Vagina (tissue), 2 donors: ENCODE measurements around the gene LTA. TPM values are rescaled to one million over a fixed set of nuclear protein-coding genes. Genes with fewer than 3 reads are reported as not detected.

Experiments used
- DNase-seq, 2 donors: peaks; one replicate each; pipeline ENCODE4 v3.0.0-alpha.2; 2017; ENCODE audit errors: extremely low spot score in 2 of 2
- H3K27ac ChIP-seq: fragments of 200-600 bp; sonication (generic); one replicate; pipeline ENCODE4 v1.5.1; 2019
- H3K27me3 ChIP-seq: fragments of 200-600 bp; sonication (generic); one replicate; pipeline ENCODE4 v1.5.1; 2019
- H3K36me3 ChIP-seq, 2 donors: fragments of 200-600 bp; sonication (generic); one replicate each; pipeline ENCODE4 v1.5.1; 2017 to 2019
- H3K4me1 ChIP-seq: fragments of 200-600 bp; sonication (generic); one replicate; pipeline ENCODE4 v1.5.1; 2019
- H3K4me3 ChIP-seq, 2 donors: fragments of 200-600 bp; sonication (generic); 1 replicate in 1 of 2; 2 replicates in 1 of 2; pipeline ENCODE4 v1.5.1; 2016 to 2019
- H3K9me3 ChIP-seq: fragments of 200-600 bp; sonication (generic); one replicate; pipeline ENCODE4 v1.5.1; 2019
- POLR2A ChIP-seq, 2 donors: fragments of 450-650 bp; IDR thresholded peaks; one replicate each; pipeline ENCODE4 v1.6.1; 2017; ENCODE audit warnings: antibody characterized with exemption in 2 of 2, mild to moderate bottlenecking in 2 of 2, moderate library complexity in 2 of 2
- POLR2AphosphoS5 ChIP-seq, 2 donors: sonication (generic); formaldehyde crosslinking; IDR thresholded peaks; one replicate each; pipeline ENCODE4 v1.9.0; 2017; ENCODE audit warnings: antibody characterized with exemption in 2 of 2, mild to moderate bottlenecking in 2 of 2, low read depth in 1 of 2; ENCODE audit not compliant: insufficient read depth in 1 of 2
- intact Hi-C: fragments of 100-400 bp; cut with DNase I; formaldehyde crosslinking; loops from one replicate; pipeline ENCODE4 v1.15.1; 2023
- total RNA-seq: library from RNA; depleted of rRNA; stranded (reverse); fragments of >200 nt; gene quantifications from one replicate; pipeline ENCODE4 v1.2.3, GENCODE V29; 2016
- TF ChIP-seq, protein P1 (sequence below), 3 experiments: fragments of 450-650 bp in 2 of 3; fragments of 200-600 bp in 1 of 3; sonication (generic) in 1 of 3; IDR thresholded peaks; one replicate each; pipeline ENCODE4 v1.5.1; 2017 to 2019; ENCODE audit warnings: antibody characterized with exemption in 3 of 3, mild to moderate bottlenecking in 2 of 3, moderate library complexity in 2 of 3

Gene LTA
- total RNA-seq, 1 donor from 2014 or later, result not detected

DNA sequence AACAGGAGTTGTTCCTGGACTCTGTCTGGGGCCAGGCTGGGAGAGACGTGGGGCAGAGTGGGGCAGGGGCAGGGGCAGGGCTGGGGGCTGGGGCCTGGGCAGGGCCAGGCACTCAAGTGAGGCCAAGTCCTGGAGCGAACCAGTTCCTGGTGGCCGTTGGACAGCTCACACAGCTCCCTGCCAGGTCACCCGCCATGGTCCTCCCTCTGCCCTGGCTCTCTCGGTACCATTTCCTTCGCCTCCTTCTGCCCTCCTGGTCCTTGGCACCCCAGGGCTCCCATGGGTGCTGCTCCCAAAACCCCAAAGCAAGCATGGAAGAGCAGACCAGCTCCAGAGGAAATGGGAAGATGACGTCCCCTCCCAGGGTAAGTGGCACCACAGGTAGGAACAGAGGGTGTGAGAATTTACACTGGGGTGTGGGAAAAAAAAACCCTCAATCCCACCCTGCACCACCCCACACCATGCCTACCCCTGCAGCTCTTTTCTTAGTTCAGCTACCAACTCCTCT is 43.2 kb upstream of the LTA start, which contains the start of gene MCCD1:
MCCD1 (plus strand) TSS at position 142 of the 508 bp plus-strand sequence; CDS start at position 195, 53 bp downstream.
- Histone ChIP-seq H3K36me3 (peaks cover 0 to 42% of the 10 kb centered on the region in 2 donors), H3K27me3 (no peaks in the 10 kb centered on the region), H3K4me1 (no peaks in the 10 kb centered on the region), H3K4me3 (no peak within 1 kb of the TSS), H3K27ac (no peak within 1 kb of the TSS), H3K9me3 (no peaks in the 10 kb centered on the region)
- TF ChIP-seq POLR2A (IDR thresholded peaks at IDR 0.05) (no peak), POLR2AphosphoS5 (IDR thresholded peaks at IDR 0.05; ENCODE audit: insufficient read depth in 1 of 2, low read depth in 1 of 2) (no peak)
- TF ChIP-seq, protein P1, sequence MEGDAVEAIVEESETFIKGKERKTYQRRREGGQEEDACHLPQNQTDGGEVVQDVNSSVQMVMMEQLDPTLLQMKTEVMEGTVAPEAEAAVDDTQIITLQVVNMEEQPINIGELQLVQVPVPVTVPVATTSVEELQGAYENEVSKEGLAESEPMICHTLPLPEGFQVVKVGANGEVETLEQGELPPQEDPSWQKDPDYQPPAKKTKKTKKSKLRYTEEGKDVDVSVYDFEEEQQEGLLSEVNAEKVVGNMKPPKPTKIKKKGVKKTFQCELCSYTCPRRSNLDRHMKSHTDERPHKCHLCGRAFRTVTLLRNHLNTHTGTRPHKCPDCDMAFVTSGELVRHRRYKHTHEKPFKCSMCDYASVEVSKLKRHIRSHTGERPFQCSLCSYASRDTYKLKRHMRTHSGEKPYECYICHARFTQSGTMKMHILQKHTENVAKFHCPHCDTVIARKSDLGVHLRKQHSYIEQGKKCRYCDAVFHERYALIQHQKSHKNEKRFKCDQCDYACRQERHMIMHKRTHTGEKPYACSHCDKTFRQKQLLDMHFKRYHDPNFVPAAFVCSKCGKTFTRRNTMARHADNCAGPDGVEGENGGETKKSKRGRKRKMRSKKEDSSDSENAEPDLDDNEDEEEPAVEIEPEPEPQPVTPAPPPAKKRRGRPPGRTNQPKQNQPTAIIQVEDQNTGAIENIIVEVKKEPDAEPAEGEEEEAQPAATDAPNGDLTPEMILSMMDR (IDR thresholded peaks at IDR 0.05), result no peak
- no peak for DNase-seq
- intact Hi-C loops, result no loop called here

DNA sequence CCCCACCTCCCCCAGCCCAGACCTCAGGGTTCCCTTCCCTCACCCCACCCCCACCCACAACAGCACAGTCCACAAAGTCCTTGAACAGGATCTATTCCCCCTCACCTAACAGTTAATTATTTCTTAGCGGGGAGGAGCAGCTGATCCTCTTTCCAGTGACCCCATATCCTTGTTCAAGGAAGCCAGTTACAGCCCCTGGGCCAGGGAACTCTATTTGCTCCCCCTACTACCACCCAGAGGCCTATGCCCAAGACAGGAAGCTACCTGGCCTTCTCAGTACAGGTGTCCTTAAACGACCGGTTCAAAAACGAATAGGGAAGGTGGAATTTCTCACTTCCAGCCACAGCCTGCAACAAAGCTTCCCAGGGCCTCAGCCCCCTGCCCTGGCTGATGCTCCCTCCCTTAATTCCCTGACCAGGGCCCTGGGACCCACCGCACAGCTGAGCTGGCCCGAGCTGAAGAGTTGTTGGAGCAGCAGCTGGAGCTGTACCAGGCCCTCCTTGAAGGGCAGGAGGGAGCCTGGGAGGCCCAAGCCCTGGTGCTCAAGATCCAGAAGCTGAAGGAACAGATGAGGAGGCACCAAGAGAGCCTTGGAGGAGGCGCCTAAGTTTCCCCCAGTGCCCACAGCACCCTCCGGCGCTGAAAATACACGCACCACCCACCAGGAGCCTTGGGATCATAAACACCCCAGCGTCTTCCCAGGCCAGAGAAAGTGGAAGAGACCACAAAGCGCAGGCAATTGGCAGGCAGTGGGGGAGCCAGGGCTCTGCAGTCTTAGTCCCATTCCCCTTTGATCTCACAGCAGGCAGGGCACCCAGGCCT is 42.5 kb upstream of the LTA start:
- no peak for DNase-seq
- H3K27ac ChIP-seq, result no peak overlapping the region
- no peaks in the 10 kb centered on the region for H3K4me1 ChIP-seq

DNA sequence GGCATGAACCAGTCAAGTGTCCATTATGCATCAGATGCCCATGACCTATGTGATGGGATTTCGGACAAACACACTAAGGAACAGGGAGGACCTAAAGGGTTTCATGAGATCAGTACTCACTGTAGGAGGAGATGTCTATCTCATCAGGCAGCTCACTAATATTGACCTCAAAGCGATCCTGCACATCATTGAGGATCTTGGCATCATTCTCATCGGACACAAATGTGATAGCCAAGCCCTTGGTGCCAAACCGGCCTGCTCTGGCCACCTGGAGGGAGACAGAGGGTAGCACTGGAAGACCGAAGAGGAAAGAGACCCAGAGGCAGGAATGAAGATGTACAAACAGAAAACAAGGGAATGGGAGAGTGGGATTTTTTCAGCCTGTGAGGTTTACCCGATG is 41.4 kb upstream of the LTA start:
- intact Hi-C loops, result no loop called here
- H3K4me1 ChIP-seq, result no peaks in the 10 kb centered on the region
- no peak for DNase-seq
- H3K9me3 ChIP-seq, result no peaks in the 10 kb centered on the region
- H3K27ac ChIP-seq, result no peak overlapping the region
- H3K27me3 ChIP-seq, result no peaks in the 10 kb centered on the region
- no peak for TF ChIP-seq POLR2A (IDR thresholded peaks at IDR 0.05)
- TF ChIP-seq, protein P1 (IDR thresholded peaks at IDR 0.05), result no peak
- TF ChIP-seq POLR2AphosphoS5 (IDR thresholded peaks at IDR 0.05; ENCODE audit: insufficient read depth in 1 of 2, low read depth in 1 of 2), result no peak
- H3K36me3 ChIP-seq, result peaks cover 0 to 60% of the 10 kb centered on the region in 2 donors
- no peak overlapping the region for H3K4me3 ChIP-seq

More for the DNA sequence above, 42.5 kb upstream of the LTA start:
- H3K4me3 ChIP-seq, result no peak overlapping the region
- H3K36me3 ChIP-seq, result peaks cover 0 to 49% of the 10 kb centered on the region in 2 donors
- intact Hi-C loops, result no loop called here
- H3K27me3 ChIP-seq, result no peaks in the 10 kb centered on the region
- H3K9me3 ChIP-seq, result no peaks in the 10 kb centered on the region
- TF ChIP-seq, protein P1 (IDR thresholded peaks at IDR 0.05), result no peak
- TF ChIP-seq POLR2A (IDR thresholded peaks at IDR 0.05) (no peak), POLR2AphosphoS5 (IDR thresholded peaks at IDR 0.05; ENCODE audit: insufficient read depth in 1 of 2, low read depth in 1 of 2) (no peak)

DNA sequence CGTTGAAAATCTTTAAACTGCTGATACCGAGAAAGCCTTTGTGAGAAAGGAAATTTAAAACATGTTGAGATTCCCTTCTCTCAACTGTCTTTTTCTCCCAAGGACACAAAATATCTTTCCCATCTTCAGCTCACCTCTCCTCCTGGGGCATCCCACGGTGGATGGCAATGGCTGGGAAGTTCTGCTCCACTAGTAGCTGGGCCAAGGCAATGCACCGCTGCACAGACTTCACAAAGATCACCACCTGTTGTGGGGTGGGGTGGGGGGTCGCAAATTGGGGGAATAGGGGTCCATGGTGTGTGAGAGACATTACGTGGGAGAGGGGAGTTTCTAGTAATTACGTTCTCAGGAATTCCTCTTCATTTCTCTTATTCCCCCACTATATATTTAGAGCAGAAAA is 40.9 kb upstream of the LTA start:
- DNase-seq, result no peak
- H3K36me3 ChIP-seq, result peaks cover 0 to 65% of the 10 kb centered on the region in 2 donors
- H3K27me3 ChIP-seq, result no peaks in the 10 kb centered on the region
- TF ChIP-seq, protein P1 (IDR thresholded peaks at IDR 0.05), result no peak
- no peak for TF ChIP-seq POLR2A (IDR thresholded peaks at IDR 0.05)
- no peak for TF ChIP-seq POLR2AphosphoS5 (IDR thresholded peaks at IDR 0.05; ENCODE audit: insufficient read depth in 1 of 2, low read depth in 1 of 2)
- H3K9me3 ChIP-seq, result no peaks in the 10 kb centered on the region
- no peaks in the 10 kb centered on the region for H3K4me1 ChIP-seq
- intact Hi-C loops, result no loop called here
- H3K4me3 ChIP-seq, result no peak overlapping the region
- no peak overlapping the region for H3K27ac ChIP-seq
